ENCODE data around the gene ZBTB5. TPM values are rescaled to one million over a fixed set of nuclear protein-coding genes. Genes with fewer than 3 reads are reported as not detected.

Gene ZBTB5
- total RNA-seq, 1 experiment from 2014 or later = 31.3 TPM

DNA sequence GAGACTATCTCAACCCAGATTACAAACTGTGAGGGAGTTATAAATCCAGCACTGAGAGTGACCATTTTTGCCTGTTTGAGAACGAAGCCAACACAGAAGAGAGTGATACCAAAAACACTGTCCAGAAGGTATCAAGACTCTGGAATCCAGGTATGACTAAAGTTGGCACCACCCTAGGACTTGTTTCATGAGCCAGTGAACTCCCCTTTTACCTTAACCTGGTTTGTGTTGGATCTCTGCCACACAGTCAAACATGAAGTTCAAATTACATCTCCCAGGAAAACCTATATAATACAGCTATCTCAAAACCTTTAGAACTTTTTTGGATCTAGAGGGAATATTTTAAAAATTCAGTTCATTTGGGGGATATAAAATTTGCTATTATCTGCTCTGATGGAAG, 11.4 kb downstream of the ZBTB5 start:
- Histone ChIP-seq H3K9me2 (replicated peaks; ENCODE audit: insufficient read depth, low read length) (no peaks in the 10 kb centered on the region), H3K27me3 (ENCODE audit: low read length) (no peaks in the 10 kb centered on the region), H3K27ac (ENCODE audit: low read length) (peak overlapping the region; percentile 83), H3K9ac (ENCODE audit: low read length) (no peak overlapping the region), H3K79me2 (ENCODE audit: low read length) (peaks cover 96% of the 10 kb centered on the region), H3K4me3 (ENCODE audit: low read length) (no peak overlapping the region), H3K36me3 (ENCODE audit: insufficient read depth, low read length) (0 out of 2 replicates have a peak, but pooled peaks cover 2% of the 10 kb centered on the region), H4K20me1 (ENCODE audit: insufficient read depth, low read depth, low read length) (0 out of 2 replicates have a peak, but pooled peaks cover 5% of the 10 kb centered on the region), H3K4me2 (ENCODE audit: low read depth, low read length, poor library complexity, severe bottlenecking) (peak overlapping the region; percentile 35), H3K9me3 (ENCODE audit: low read length) (no peaks in the 10 kb centered on the region), H3K4me1 (ENCODE audit: low read length) (peaks cover 95% of the 10 kb centered on the region), H2AFZ (ENCODE audit: low read length) (no peak overlapping the region)
- DNase-seq = no peak

GRCh38 chr9:37452611-37453010, 12.6 kb downstream of the ZBTB5 start:
- Histone ChIP-seq H3K4me2 (ENCODE audit: low read depth, low read length, poor library complexity, severe bottlenecking) (peak overlapping the region; percentile 35), H4K20me1 (ENCODE audit: insufficient read depth, low read depth, low read length) (0 out of 2 replicates have a peak, but pooled peaks cover 5% of the 10 kb centered on the region), H3K4me3 (ENCODE audit: low read length) (peak overlapping the region; percentile 10; the same call in 1 of the 2 replicates), H3K27me3 (ENCODE audit: low read length) (no peaks in the 10 kb centered on the region), H3K27ac (ENCODE audit: low read length) (peak overlapping the region; percentile 83), H3K79me2 (ENCODE audit: low read length) (peaks cover 95% of the 10 kb centered on the region), H3K36me3 (ENCODE audit: insufficient read depth, low read length) (0 out of 2 replicates have a peak, but pooled peaks cover 6% of the 10 kb centered on the region), H2AFZ (ENCODE audit: low read length) (no peak overlapping the region), H3K4me1 (ENCODE audit: low read length) (peaks cover 83% of the 10 kb centered on the region), H3K9me3 (ENCODE audit: low read length) (no peaks in the 10 kb centered on the region), H3K9ac (ENCODE audit: low read length) (peak overlapping the region; percentile 37), H3K9me2 (replicated peaks; ENCODE audit: insufficient read depth, low read length) (no peaks in the 10 kb centered on the region)
- peak; percentile 72 for DNase-seq

- no peaks in the 10 kb centered on the region for H3K9me3 ChIP-seq (ENCODE audit: low read length)
- peak; percentile 62 for DNase-seq
- no peak overlapping the region for H3K4me3 ChIP-seq (ENCODE audit: low read length)
- H2AFZ ChIP-seq (ENCODE audit: low read length) = no peak overlapping the region
- H3K9me2 ChIP-seq (replicated peaks; ENCODE audit: insufficient read depth, low read length) = no peaks in the 10 kb centered on the region
- peaks cover 73% of the 10 kb centered on the region for H3K4me1 ChIP-seq (ENCODE audit: low read length)
- peak overlapping the region; percentile 35 for H3K4me2 ChIP-seq (ENCODE audit: low read depth, low read length, poor library complexity, severe bottlenecking)
- peak overlapping the region; percentile 83 for H3K27ac ChIP-seq (ENCODE audit: low read length)
- peaks cover 95% of the 10 kb centered on the region for H3K79me2 ChIP-seq (ENCODE audit: low read length)
- H4K20me1 ChIP-seq (ENCODE audit: insufficient read depth, low read depth, low read length) = 0 out of 2 replicates have a peak, but pooled peaks cover 5% of the 10 kb centered on the region
- H3K27me3 ChIP-seq (ENCODE audit: low read length) = no peaks in the 10 kb centered on the region
- no peak overlapping the region for H3K9ac ChIP-seq (ENCODE audit: low read length)
- 0 out of 2 replicates have a peak, but pooled peaks cover 6% of the 10 kb centered on the region for H3K36me3 ChIP-seq (ENCODE audit: insufficient read depth, low read length)
Observed at GRCh38 chr9:37451628-37452027, 13.6 kb downstream of the ZBTB5 start.

DNA sequence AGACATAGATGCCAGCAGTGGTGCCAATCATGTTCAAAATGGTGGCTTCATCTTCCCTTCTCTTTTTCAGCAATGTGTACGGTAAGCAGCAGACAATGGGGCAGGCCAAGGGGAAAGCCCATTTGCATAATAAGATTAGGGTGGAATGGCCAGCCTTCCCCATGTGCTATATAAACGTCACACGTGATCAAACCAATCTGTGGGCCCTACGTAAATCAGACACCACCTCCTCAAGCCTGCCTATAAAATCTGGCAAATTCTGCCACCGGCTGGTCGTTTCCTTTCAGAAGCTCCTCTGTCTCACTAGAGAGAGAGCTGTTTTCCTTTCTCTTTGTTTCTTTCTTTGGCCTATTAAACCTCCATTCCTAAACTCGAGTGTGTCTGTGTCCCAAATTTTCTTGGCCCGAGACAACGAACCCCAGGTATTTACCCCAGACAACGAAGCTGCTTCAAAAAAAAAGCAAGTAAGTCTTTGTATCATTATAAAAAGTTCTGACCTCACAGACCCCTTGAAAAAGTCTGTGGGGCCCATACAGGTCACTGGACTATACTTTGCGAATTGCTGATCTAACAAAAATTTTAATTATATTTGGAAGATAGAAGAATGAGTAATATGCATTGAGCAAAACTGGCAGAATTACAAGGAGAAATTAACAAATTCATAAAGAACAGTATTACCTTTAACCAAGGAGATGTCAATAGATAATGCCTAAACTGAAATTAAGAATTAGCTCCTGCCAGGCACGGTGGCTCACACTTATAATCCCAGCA, 15.2 kb downstream of the ZBTB5 start:
- Histone ChIP-seq H2AFZ (ENCODE audit: low read length) (no peak overlapping the region), H3K4me2 (ENCODE audit: low read depth, low read length, poor library complexity, severe bottlenecking) (peak overlapping the region; percentile 24), H3K79me2 (ENCODE audit: low read length) (peaks cover 93% of the 10 kb centered on the region), H3K4me3 (ENCODE audit: low read length) (no peak overlapping the region), H3K27me3 (ENCODE audit: low read length) (no peaks in the 10 kb centered on the region), H3K9me2 (replicated peaks; ENCODE audit: insufficient read depth, low read length) (no peaks in the 10 kb centered on the region), H3K9ac (ENCODE audit: low read length) (no peak overlapping the region), H3K4me1 (ENCODE audit: low read length) (peaks cover 57% of the 10 kb centered on the region), H4K20me1 (ENCODE audit: insufficient read depth, low read depth, low read length) (0 out of 2 replicates have a peak, but pooled peaks cover 5% of the 10 kb centered on the region), H3K9me3 (ENCODE audit: low read length) (no peaks in the 10 kb centered on the region), H3K36me3 (ENCODE audit: insufficient read depth, low read length) (peaks cover 6% of the 10 kb centered on the region; the same call in 1 of the 2 replicates), H3K27ac (ENCODE audit: low read length) (peak overlapping the region; percentile 37; the same call in 1 of the 2 replicates)
- DNase-seq = peak; percentile 92

GRCh38 chr9:37447111-37447510, 18.1 kb downstream of the ZBTB5 start:
- no peaks in the 10 kb centered on the region for H4K20me1 ChIP-seq (ENCODE audit: insufficient read depth, low read depth, low read length)
- H3K79me2 ChIP-seq (ENCODE audit: low read length) = peaks cover 88% of the 10 kb centered on the region
- no peaks in the 10 kb centered on the region for H3K9me2 ChIP-seq (replicated peaks; ENCODE audit: insufficient read depth, low read length)
- H3K27ac ChIP-seq (ENCODE audit: low read length) = no peak overlapping the region
- no peak overlapping the region for H3K4me3 ChIP-seq (ENCODE audit: low read length)
- H3K4me1 ChIP-seq (ENCODE audit: low read length) = peaks cover 28% of the 10 kb centered on the region
- H3K4me2 ChIP-seq (ENCODE audit: low read depth, low read length, poor library complexity, severe bottlenecking) = no peak overlapping the region
- no peaks in the 10 kb centered on the region for H3K27me3 ChIP-seq (ENCODE audit: low read length)
- peaks cover 6% of the 10 kb centered on the region; the same call in 1 of the 2 replicates for H3K36me3 ChIP-seq (ENCODE audit: insufficient read depth, low read length)
- H3K9ac ChIP-seq (ENCODE audit: low read length) = no peak overlapping the region
- H2AFZ ChIP-seq (ENCODE audit: low read length) = no peak overlapping the region
- DNase-seq = no peak
- H3K9me3 ChIP-seq (ENCODE audit: low read length) = no peaks in the 10 kb centered on the region

GRCh38 chr9:37446401-37446800, 18.8 kb downstream of the ZBTB5 start:
- Histone ChIP-seq H3K79me2 (ENCODE audit: low read length) (peaks cover 81% of the 10 kb centered on the region), H3K4me3 (ENCODE audit: low read length) (no peak overlapping the region), H3K4me2 (ENCODE audit: low read depth, low read length, poor library complexity, severe bottlenecking) (no peak overlapping the region), H3K27me3 (ENCODE audit: low read length) (no peaks in the 10 kb centered on the region), H3K9me3 (ENCODE audit: low read length) (no peaks in the 10 kb centered on the region), H3K4me1 (ENCODE audit: low read length) (peaks cover 21% of the 10 kb centered on the region), H3K9me2 (replicated peaks; ENCODE audit: insufficient read depth, low read length) (no peaks in the 10 kb centered on the region), H3K9ac (ENCODE audit: low read length) (no peak overlapping the region), H2AFZ (ENCODE audit: low read length) (no peak overlapping the region), H3K27ac (ENCODE audit: low read length) (no peak overlapping the region), H3K36me3 (ENCODE audit: insufficient read depth, low read length) (peaks cover 8% of the 10 kb centered on the region; the same call in 1 of the 2 replicates), H4K20me1 (ENCODE audit: insufficient read depth, low read depth, low read length) (no peaks in the 10 kb centered on the region)
- no peak for DNase-seq

- Histone ChIP-seq H3K9me2 (replicated peaks; ENCODE audit: insufficient read depth, low read length) (no peaks in the 10 kb centered on the region), H4K20me1 (ENCODE audit: insufficient read depth, low read depth, low read length) (no peaks in the 10 kb centered on the region), H2AFZ (ENCODE audit: low read length) (no peak overlapping the region), H3K27ac (ENCODE audit: low read length) (no peak overlapping the region), H3K36me3 (ENCODE audit: insufficient read depth, low read length) (peaks cover 11% of the 10 kb centered on the region; the same call in 1 of the 2 replicates), H3K9me3 (ENCODE audit: low read length) (no peaks in the 10 kb centered on the region), H3K4me3 (ENCODE audit: low read length) (no peak overlapping the region), H3K4me1 (ENCODE audit: low read length) (peaks cover 15% of the 10 kb centered on the region), H3K4me2 (ENCODE audit: low read depth, low read length, poor library complexity, severe bottlenecking) (no peak overlapping the region), H3K79me2 (ENCODE audit: low read length) (peaks cover 76% of the 10 kb centered on the region), H3K9ac (ENCODE audit: low read length) (no peak overlapping the region), H3K27me3 (ENCODE audit: low read length) (no peaks in the 10 kb centered on the region)
- DNase-seq = no peak
Observed at GRCh38 chr9:37445832-37446231, 19.4 kb downstream of the ZBTB5 start.

DNA sequence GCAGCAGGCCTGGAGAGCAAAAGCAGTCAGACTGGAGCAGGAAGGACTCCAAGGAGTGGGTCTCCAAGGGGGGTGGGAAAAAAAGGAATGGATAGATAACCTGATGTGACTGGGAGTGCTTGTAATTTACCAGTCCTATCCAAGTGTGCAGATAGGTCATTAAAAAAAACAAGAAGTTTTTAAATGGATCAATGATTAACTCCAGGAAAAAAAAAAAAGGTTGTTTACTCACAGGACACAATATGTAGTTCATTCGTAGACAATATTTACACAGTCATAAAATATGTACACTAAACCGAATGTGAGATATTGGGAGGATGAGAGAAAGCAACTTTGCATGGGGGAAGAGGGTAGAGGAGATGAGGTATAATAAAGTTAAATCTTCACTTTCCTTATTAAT, 20.4 kb downstream of the ZBTB5 start:
- Histone ChIP-seq H4K20me1 (ENCODE audit: insufficient read depth, low read depth, low read length) (no peaks in the 10 kb centered on the region), H3K9me3 (ENCODE audit: low read length) (no peaks in the 10 kb centered on the region), H3K36me3 (ENCODE audit: insufficient read depth, low read length) (peaks cover 12% of the 10 kb centered on the region; the same call in 1 of the 2 replicates), H3K9me2 (replicated peaks; ENCODE audit: insufficient read depth, low read length) (no peaks in the 10 kb centered on the region), H3K4me2 (ENCODE audit: low read depth, low read length, poor library complexity, severe bottlenecking) (no peak overlapping the region), H3K4me3 (ENCODE audit: low read length) (no peak overlapping the region), H3K27ac (ENCODE audit: low read length) (no peak overlapping the region), H2AFZ (ENCODE audit: low read length) (no peak overlapping the region), H3K79me2 (ENCODE audit: low read length) (peaks cover 67% of the 10 kb centered on the region), H3K27me3 (ENCODE audit: low read length) (no peaks in the 10 kb centered on the region), H3K9ac (ENCODE audit: low read length) (no peak overlapping the region), H3K4me1 (ENCODE audit: low read length) (peaks cover 7% of the 10 kb centered on the region)
- DNase-seq = no peak

Data from Karpas-422 (cell line).